GM19351 (cell line): ENCODE data around the gene CNEP1R1.

Experiments used
- ATAC-seq: cut with Tn5 transposase; IDR thresholded peaks from one replicate; pipeline ENCODE4 v1.9.1; 2021; ENCODE audit warnings: mild to moderate bottlenecking, moderate library complexity; ENCODE audit not compliant: unreplicated experiment

The CNEP1R1 gene

GRCh38 chr16:50015631-50016030 lies 9.4 kb upstream of the CNEP1R1 start:
- no peak for ATAC-seq

GRCh38 chr16:50017553-50017952 lies 7.5 kb upstream of the CNEP1R1 start:
- ATAC-seq, result no peak

DNA sequence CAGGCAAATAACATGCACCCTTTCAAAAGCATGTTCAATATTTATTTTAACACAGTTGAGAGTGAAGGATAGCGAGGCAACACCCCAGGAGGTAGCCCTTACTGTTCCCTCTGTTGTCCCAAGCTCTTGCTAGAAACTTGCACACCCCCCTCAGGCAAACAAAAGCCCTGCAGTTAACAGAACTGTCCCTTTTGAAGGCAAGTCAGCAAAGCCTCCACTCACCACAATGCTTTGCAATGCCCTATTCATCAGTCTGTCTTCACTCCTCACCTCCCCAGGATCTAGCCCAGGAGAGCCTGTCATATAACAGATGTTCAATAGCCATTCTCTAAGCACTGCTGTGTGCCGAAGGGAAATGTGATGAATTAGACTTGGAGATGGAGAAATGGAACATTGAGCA lies 3.5 kb upstream of the CNEP1R1 start:
- no peak for ATAC-seq

GRCh38 chr16:50023641-50024040 lies 1.4 kb upstream of the CNEP1R1 start:
- ATAC-seq, result no peak

DNA sequence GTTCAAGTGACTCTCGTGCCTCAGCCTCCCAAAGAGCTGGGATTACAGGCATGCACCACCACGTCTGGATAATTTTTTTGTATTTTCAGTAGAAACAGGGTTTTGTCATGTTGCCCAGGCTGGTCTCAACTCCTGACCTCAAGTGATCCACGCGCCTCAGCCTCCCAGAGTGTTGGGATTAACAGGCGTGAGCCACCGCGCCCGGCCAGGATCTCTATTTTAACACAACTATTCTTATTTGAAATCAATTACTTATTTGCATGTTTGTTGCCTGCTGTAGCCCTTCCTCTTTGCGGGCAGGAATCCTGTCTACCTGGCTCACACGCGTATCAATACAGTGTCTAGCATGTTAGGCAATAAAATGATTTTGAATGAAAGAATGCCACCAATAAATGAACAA lies 818 bp upstream of the CNEP1R1 start:
- no peak for ATAC-seq

DNA sequence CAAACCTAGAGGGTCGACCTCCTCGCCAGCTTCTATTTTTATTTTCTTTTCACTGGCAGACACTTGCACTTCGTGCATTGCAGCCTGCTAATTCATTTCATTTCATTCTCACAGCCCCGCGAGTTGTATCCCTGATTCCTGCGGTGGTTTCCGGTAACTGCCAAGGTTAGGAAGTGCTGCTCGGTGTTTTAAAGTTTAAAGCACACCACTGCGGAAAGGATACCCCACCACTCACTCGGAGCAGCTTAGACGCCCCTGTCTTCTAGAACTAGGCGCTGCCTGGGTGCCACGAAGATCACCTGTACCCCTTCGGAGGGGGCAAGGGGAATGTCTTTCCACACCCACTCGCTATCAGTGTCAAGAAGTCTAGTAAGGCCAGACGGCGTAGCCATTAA lies 509 bp downstream of the CNEP1R1 start:
- ATAC-seq, result peak; percentile 5

GRCh38 chr16:50027829-50028228 lies 2.8 kb downstream of the CNEP1R1 start:
- no peak for ATAC-seq

DNA sequence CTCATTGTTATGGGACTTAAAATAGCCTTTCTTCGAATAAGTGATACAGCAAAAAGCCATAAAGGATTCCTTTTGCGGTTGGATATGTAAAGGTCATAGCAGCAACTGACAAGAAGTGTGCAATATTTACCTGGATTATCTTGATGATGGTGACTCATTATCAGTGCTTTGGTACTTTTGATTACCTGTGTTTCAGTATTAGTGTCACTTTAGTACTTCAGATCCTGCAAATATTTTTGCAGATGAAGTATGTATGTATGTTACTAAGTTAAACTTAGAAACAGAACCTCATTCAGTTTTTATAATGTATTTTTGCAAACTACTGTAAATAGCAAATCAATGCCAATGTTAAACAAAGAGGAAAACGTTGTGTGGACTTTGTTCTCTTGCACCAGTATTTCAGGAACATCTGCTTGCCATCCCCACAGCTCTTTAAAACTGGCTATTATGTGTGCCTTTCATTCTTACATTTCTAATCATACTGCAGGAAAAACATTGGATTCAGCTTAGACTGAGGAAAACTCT lies 10.5 kb downstream of the CNEP1R1 start:
- ATAC-seq, result no peak

DNA sequence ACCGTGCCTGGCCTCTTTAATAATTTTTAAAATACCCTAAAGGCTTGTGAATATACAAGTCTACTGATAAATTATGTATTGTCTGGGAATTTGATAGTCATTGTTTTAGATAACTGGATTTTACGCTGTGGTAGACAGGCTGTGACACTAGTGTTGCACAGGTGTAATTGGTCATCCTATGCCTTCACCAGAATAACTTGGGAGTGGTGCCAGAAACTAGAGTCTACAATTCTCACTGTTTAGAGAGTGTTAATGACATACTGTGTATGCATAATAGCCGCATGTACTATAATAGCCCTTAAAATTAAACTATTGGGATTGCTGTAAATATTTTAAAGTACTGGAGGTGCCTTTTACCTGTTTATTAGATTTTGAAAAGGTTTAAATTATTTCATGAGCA lies 11.4 kb downstream of the CNEP1R1 start:
- no peak for ATAC-seq

- ATAC-seq, result no peak
Observed at GRCh38 chr16:50037662-50038220, 12.7 kb downstream of the CNEP1R1 start.

DNA sequence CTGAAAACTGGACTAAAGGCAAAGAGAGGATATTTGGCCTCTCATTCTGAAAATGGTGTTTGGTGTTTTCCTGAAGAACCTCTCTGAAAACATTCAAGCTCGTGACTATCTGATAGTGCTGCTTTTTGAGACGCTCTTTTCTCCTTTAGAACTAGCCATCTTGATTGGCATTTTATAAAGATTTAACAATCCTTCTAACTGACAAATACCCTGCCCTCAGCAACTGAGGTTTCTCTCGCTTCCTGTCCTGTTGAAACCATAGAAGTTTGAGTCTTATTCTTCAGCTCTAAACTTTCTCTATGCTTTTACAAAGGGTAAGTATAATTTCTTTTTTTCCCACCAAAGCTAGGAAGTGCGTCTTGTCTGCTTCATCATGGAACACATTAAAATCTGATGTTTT lies 13.3 kb downstream of the CNEP1R1 start:
- ATAC-seq, result no peak

DNA sequence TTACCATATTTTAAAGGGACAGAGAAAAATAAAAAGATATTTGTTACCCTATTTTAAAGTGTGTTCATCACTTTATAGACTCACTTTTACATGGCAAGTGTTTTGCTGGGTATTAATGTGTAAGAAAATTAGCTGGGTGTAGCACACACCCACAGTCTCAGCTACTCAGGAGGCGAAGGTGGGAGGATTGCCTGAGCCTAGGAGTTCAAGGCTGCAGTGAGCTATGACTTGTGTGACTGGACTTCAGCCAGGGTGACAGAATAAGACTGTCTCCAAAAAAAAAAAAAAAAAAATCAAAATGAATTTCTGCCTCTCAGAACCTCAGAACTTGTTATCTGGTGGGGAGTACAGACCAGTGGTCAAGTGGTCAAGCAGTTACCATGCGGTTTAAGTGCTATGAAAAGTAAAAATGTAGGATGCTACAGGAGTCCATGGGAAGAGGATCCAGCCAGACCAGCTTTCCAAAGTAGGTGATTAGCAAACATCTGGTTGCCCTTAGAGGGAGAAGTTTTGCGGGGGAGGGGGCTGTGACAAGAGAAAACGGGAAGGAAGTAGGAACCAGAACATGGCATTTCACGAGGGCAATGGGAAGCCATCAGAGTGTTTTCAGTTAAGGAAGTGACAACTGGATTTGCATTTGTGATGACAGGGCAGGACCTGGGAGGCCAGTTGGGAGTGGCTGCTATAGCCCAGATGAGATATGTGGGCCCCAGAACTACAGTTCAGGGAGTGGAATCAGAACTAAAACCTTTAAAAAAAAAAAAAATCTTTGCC lies 13.9 kb downstream of the CNEP1R1 start:
- ATAC-seq, result no peak

DNA sequence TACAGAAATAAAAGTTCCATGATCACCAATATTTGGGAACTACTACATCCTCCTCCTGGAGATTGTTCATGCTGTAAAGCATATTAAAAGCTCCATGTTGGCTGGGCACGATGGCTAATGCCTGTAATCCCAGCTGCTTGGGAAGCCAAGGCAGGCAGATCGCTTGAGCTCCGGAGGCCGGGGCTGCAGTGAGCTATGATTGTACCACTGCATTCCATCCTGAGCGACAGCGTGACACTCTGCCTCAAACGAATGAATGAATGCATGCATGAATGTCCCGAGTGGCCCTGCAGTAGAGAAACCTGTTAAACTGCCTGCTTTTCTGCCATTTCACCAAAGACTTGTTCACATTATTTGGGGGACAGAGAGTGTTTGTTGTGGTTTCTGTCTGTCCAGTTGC lies 15.0 kb downstream of the CNEP1R1 start:
- ATAC-seq, result no peak

DNA sequence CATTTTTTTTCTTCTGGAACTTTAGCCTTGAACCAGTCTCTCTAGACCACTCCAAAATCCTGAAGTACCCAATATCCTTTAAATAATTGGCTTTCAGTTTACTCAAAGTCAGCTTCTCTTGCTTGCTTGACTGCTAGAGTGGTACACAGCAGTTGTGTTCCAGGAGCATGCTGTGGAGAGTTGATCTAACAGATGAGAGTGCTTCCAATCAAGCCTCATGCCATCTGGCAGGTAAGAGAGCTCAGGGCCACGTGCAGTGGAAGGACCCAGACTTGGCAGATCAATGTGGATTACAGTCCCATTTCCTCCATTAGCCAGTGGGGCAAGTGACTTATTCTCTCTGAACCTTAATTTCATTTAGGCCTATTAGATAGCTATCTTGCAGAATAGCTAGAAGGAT lies 15.7 kb downstream of the CNEP1R1 start:
- no peak for ATAC-seq

DNA sequence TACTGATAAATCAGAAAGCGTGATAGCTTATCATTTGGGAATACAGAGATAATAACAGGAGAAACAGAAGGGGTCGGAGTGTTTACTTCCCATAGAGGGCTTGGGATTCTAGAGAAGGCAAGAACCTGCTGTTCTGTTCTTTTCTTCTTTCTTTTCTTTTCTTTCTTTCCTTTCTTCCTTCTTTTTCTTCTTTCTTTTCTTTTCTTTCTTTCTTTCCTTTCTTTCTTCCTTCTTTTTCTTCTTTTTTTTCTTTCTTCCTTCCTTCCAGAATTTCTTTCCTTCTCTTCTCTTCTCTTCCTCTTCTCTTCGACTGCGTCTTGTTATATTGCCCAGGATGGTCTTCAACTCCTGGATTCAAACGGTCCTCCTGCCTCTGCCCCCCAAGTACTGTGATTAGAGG lies 18.3 kb downstream of the CNEP1R1 start:
- ATAC-seq, result no peak

- ATAC-seq, result no peak
Observed at GRCh38 chr16:50045412-50045811, 20.4 kb downstream of the CNEP1R1 start.

DNA sequence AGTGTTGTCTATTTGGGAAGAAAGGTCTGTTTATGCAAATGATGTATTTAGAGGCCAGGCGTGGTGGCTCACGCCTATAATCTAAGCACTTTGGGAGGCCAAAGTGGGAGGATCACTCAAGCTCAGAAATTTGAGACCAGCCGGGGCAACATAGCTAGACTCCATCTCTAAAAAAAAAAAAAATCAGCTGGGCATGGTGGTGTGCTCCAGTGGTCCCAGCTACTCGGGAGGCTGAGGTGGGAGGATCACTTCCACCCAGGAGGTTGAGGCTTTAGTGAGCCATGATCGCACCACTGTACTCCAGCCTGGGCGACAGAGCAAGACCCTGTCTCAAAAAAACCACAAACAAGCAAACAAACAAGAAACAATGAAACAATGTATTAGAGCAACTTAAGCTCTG lies 21.8 kb downstream of the CNEP1R1 start:
- no peak for ATAC-seq

- ATAC-seq, result no peak
Observed at GRCh38 chr16:50047864-50048263, 22.8 kb downstream of the CNEP1R1 start.

DNA sequence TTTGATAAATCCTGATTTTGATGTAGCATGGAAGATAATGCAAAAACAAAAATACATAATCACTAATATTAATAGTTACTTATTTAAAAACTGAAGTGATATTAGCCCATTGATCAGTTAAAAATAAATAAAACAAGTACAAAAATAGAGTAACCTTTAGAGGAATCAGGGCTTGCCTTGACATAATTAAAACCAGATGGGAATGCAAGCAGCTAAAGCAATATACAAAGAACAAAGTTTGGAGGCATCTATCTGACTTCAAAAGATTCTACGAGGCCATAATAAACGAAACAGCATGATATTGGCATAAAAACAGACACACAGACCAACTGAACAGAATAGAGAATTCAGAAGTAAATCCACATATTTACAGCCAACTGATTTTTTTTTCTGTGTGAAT lies 25.8 kb downstream of the CNEP1R1 start:
- no peak for ATAC-seq

DNA sequence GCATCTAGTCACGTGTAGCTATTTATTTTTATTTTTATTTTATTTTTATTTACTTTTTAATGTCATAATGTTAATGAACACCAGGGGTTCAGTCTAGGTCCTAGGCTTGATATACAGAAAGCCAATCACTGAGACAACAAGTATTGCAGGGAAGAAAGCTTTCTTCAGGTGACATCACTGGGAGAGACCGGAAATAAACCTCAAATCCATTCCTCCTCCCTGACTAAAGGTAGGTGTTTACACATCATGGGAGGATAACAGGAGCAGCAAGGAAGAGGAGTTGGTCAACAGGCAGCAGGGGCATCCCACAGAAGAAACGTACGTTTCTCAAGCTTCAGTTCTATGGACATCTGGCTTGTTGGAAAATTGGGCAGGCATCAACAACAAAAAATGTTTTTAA lies 31.2 kb downstream of the CNEP1R1 start:
- ATAC-seq, result no peak

DNA sequence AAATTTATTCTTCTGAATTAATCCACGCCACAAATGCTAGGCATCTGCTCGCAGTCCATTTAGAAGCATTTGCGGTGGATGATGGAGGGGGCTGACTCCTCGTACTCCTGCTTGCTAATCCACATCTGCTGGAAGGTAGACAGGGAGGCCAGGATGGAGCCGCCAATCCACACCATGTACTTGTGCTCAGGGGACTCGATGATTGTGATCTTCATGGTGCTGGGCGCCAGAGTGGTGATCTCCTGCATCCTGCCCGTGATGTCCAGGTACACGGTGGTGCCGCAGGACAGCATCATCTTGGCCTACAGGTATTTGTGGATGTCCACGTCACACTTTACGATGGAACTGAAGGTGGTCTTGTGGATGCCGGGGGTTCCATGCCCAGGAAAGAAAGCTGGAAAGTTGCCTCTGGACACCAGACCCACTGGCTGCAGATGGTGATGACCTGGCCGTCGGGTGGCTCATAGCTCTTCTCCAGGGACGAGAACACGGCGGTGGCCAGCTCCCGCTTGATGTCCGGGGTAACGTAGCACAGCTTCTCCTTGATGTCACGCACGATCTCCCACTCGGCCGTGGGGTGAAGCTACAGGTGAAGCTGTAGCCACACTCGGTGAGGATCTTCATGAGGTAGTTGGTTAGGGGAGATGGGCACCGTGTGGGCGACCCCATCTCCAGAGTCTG lies 33.2 kb downstream of the CNEP1R1 start:
- no peak for ATAC-seq

DNA sequence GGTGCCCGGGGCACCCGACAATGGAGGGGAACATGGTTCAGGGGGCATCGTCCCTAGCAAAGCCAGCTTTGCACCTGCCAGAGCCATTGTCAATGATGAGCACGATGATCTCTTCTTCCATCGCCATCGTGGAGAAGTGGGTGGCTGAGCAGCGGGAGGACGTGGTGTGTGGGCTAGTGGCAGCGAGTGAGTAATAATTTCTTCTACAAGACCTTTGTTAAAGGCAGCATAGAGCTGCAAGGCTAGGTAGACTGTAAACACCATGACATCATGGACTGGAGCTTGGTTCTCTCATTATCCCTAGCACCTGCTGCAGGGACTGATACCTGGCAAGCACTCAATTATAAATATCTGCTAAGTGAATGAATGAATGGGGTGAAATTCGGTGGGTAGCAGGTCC lies 34.1 kb downstream of the CNEP1R1 start:
- no peak for ATAC-seq
